ENCODE data around the gene PEX5L.

PEX5L gene

GRCh38 chr3:179828738-179829137 is 208.0 kb downstream of the PEX5L start:
- POLR2A ChIA-PET (ENCODE audit: low non-redundant PET), result no interaction called here
- no peak for DNase-seq (ENCODE audit: low spot score)
- TF ChIP-seq, protein P1, sequence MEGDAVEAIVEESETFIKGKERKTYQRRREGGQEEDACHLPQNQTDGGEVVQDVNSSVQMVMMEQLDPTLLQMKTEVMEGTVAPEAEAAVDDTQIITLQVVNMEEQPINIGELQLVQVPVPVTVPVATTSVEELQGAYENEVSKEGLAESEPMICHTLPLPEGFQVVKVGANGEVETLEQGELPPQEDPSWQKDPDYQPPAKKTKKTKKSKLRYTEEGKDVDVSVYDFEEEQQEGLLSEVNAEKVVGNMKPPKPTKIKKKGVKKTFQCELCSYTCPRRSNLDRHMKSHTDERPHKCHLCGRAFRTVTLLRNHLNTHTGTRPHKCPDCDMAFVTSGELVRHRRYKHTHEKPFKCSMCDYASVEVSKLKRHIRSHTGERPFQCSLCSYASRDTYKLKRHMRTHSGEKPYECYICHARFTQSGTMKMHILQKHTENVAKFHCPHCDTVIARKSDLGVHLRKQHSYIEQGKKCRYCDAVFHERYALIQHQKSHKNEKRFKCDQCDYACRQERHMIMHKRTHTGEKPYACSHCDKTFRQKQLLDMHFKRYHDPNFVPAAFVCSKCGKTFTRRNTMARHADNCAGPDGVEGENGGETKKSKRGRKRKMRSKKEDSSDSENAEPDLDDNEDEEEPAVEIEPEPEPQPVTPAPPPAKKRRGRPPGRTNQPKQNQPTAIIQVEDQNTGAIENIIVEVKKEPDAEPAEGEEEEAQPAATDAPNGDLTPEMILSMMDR (conservative IDR thresholded peaks at IDR 0.05; ENCODE audit: low read depth), result no peak
- H3K27ac ChIP-seq, result no peak overlapping the region
- CTCF ChIA-PET, result no interaction called here

GRCh38 chr3:179826247-179826637 is 210.5 kb downstream of the PEX5L start:
- ChIA-PET CTCF (no interaction called here), POLR2A (ENCODE audit: low non-redundant PET) (no interaction called here)
- DNase-seq (ENCODE audit: low spot score), result no peak
- H3K27ac ChIP-seq, result no peak overlapping the region
- TF ChIP-seq, protein P1 (conservative IDR thresholded peaks at IDR 0.05; ENCODE audit: low read depth), result no peak

DNA sequence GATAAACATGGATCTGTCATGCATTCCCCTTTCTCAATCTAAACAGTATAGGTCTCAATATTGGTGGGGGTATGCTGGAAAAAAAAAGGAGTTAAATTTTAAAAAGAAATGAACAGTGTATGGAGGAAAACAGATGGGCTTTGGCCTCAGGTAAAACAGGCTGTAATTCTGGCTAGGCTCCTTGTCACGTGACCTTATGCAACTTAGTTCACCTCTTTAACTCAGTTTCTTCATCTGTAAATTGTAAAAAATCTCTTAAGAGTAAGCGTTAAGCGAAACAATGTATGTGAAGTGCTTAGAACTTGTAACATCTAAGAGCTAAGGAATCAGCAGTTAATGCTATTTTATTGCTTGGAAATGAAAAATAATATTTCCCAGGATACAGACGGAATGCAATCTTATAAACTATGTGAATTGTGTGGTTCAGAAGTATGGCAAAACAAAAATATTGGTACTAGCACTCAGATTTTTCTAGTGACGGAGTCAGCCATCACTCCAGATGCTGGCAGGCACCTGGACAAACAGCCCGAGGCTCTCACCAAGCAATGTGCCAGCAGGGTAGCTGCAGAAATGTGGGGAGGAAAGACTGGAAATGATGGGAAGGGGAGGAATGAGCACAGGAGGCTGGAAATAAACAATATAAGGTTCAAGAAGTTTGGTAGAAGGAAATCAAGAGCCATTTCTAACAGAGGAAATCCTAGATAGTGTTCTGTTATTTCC is 211.1 kb downstream of the PEX5L start:
- no peak for DNase-seq (ENCODE audit: low spot score)
- ChIA-PET POLR2A (ENCODE audit: low non-redundant PET) (no interaction called here), CTCF (no interaction called here)
- H3K27ac ChIP-seq, result no peak overlapping the region
- TF ChIP-seq, protein P1 (conservative IDR thresholded peaks at IDR 0.05; ENCODE audit: low read depth), result no peak

DNA sequence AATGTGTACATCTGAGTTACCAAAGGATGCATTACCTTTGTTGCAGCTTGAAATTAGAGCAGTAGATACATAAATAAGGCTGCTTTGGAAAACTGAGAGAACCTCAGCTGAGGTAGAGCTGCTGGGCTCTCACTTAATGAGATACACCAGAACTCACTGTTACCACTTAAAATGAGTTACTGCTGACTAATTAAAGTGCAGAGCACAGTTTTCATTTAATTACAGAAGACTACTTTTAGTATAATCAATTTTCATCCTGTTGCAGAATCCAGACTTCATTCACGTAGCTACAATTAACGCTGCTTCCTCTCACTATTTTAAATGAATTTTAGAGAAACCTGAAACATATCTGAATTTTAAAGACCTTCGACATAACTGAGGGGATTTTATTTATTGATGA is 214.4 kb downstream of the PEX5L start:
- DNase-seq (ENCODE audit: low spot score), result no peak
- ChIA-PET CTCF (interaction anchor here (0.6 kb wide), 1 partner anchor 383 kb away, joined by 3 read pairs; no protein-coding TSS in a partner anchor), POLR2A (ENCODE audit: low non-redundant PET) (no interaction called here)
- H3K27ac ChIP-seq, result no peak overlapping the region
- TF ChIP-seq, protein P1 (conservative IDR thresholded peaks at IDR 0.05; ENCODE audit: low read depth), result no peak

DNA sequence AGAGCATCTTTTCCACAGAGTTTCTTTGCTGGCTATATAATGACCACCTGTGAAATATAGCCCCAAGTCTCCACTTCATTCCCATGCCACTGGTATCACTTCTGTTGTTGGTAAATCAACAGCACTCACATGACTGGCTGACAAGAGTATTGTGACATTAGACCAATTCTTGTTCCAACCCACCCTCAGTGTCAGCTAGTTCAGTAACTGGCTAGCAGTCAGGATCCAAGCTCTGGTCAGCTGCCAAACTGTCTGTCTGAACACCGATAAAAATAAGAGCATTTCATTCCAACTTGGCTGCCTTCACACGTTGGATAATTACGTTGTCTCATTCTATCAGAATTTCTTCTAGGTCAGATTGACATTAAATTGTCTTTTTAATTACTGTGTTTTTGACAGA is 217.4 kb downstream of the PEX5L start:
- CTCF ChIA-PET, result no interaction called here
- TF ChIP-seq, protein P1 (conservative IDR thresholded peaks at IDR 0.05; ENCODE audit: low read depth), result no peak
- no peak overlapping the region for H3K27ac ChIP-seq
- POLR2A ChIA-PET (ENCODE audit: low non-redundant PET), result no interaction called here
- DNase-seq (ENCODE audit: low spot score), result no peak

- ChIA-PET CTCF (interaction anchor here (1.2 kb wide), 1 partner anchor 10 kb away, joined by 3 read pairs; no protein-coding TSS in a partner anchor), POLR2A (ENCODE audit: low non-redundant PET) (no interaction called here)
- no peak overlapping the region for H3K27ac ChIP-seq
- no peak for DNase-seq (ENCODE audit: low spot score)
- TF ChIP-seq, protein P1 (conservative IDR thresholded peaks at IDR 0.05; ENCODE audit: low read depth), result no peak
These were observed 224.7 kb downstream of the PEX5L start for GRCh38 chr3:179812096-179812382.

Measured in RWPE1 (cell line).